ENCODE results near the gene TRAF3. TPM values are rescaled to one million over a fixed set of nuclear protein-coding genes. Genes with fewer than 3 reads are reported as not detected.

The TRAF3 gene
- total RNA-seq, 1 experiment from 2014 or later = 25.3 TPM

DNA sequence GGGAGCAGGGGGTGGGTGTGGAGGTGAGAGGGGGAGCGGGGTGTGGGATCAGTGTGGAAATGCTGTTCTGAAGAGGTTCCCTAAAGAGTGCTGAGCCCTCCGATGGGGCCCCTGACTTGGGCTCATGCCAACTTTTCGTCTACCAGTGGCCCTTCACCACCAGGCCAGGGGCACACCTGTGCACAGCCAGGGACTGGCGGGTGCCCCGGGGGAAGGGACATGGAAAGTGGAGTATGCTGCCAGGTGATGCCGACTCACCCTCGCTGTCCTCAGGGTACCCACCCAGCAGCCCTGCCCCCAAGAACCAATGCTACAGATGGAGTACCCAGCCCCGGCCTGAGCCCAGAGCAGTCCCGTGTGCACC is 171.4 kb downstream of the TRAF3 start:
- Mint-ChIP-seq H3K27ac (ENCODE audit: low read depth, unreplicated experiment) (no peak overlapping the region), H3K9me3 (ENCODE audit: unreplicated experiment) (no peaks in the 10 kb centered on the region), H3K27me3 (ENCODE audit: insufficient read depth, unreplicated experiment) (no peaks in the 10 kb centered on the region), H3K4me3 (ENCODE audit: unreplicated experiment) (no peak overlapping the region), H3K4me1 (ENCODE audit: insufficient read depth, unreplicated experiment) (no peaks in the 10 kb centered on the region), H3K36me3 (ENCODE audit: insufficient read depth, unreplicated experiment) (peaks cover 86% of the 10 kb centered on the region)
- no peak for DNase-seq (ENCODE audit: unreplicated experiment)
- CTCF ChIA-PET = no interaction called here
- TF ChIP-seq, protein P1, sequence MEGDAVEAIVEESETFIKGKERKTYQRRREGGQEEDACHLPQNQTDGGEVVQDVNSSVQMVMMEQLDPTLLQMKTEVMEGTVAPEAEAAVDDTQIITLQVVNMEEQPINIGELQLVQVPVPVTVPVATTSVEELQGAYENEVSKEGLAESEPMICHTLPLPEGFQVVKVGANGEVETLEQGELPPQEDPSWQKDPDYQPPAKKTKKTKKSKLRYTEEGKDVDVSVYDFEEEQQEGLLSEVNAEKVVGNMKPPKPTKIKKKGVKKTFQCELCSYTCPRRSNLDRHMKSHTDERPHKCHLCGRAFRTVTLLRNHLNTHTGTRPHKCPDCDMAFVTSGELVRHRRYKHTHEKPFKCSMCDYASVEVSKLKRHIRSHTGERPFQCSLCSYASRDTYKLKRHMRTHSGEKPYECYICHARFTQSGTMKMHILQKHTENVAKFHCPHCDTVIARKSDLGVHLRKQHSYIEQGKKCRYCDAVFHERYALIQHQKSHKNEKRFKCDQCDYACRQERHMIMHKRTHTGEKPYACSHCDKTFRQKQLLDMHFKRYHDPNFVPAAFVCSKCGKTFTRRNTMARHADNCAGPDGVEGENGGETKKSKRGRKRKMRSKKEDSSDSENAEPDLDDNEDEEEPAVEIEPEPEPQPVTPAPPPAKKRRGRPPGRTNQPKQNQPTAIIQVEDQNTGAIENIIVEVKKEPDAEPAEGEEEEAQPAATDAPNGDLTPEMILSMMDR (IDR thresholded peaks at IDR 0.05; ENCODE audit: unreplicated experiment) = no peak
- intact Hi-C loops (cut with micrococcal nuclease) = no loop called here
- POLR2A ChIA-PET = interaction anchor here (0.6 kb wide), 1 partner anchor 10 kb away, joined by 4 read pairs; no protein-coding TSS in a partner anchor
- BruUV-seq (replicated peaks) = no TSS peak

DNA sequence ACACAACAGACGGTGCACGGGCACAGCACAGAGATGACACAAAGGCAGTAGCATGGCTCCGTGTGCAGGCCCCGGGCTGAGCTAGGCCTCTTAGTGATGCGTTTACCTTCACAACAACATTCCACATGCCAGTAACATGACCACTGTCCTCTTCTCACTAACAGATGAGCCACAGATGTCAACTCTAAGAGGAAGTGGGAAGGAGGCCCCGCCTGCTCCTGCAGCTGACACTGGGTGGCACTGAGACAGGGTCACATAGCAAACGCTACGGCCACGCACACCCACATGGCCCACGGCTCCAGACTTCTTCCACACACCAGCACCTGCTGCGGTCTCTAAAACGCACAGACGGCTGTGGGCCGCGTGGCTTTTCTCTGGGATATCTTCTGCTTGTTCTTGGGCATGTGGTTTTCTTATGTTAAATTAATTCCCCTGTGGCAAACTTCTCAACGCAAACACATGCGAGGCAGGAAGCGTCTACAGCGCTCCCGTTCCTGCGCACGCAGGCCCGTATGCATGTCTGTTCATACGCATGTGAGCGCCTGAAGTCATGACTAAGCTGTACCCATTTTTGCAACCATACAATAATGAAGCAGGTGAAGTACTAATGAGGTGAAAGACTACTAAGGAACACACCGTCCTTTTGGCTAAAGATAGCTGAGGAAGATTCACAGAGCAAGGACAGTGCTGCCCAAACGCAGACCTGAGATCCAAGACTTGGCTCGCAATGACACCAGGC is 172.0 kb downstream of the TRAF3 start:
- no peaks in the 10 kb centered on the region for H3K9me3 Mint-ChIP-seq (ENCODE audit: unreplicated experiment)
- H3K27ac Mint-ChIP-seq (ENCODE audit: low read depth, unreplicated experiment) = no peak overlapping the region
- no peaks in the 10 kb centered on the region for H3K4me1 Mint-ChIP-seq (ENCODE audit: insufficient read depth, unreplicated experiment)
- ChIA-PET POLR2A (interaction anchor here (0.6 to 0.8 kb wide), 2 partner anchors 8 to 11 kb away, joined by 3 to 4 read pairs; no protein-coding TSS in a partner anchor), CTCF (no interaction called here)
- intact Hi-C loops (cut with micrococcal nuclease) = no loop called here
- DNase-seq (ENCODE audit: unreplicated experiment) = no peak
- no peak overlapping the region for H3K4me3 Mint-ChIP-seq (ENCODE audit: unreplicated experiment)
- H3K36me3 Mint-ChIP-seq (ENCODE audit: insufficient read depth, unreplicated experiment) = peaks cover 88% of the 10 kb centered on the region
- TF ChIP-seq, protein P1 (IDR thresholded peaks at IDR 0.05; ENCODE audit: unreplicated experiment) = no peak
- BruUV-seq (replicated peaks) = no TSS peak
- no peaks in the 10 kb centered on the region for H3K27me3 Mint-ChIP-seq (ENCODE audit: insufficient read depth, unreplicated experiment)

DNA sequence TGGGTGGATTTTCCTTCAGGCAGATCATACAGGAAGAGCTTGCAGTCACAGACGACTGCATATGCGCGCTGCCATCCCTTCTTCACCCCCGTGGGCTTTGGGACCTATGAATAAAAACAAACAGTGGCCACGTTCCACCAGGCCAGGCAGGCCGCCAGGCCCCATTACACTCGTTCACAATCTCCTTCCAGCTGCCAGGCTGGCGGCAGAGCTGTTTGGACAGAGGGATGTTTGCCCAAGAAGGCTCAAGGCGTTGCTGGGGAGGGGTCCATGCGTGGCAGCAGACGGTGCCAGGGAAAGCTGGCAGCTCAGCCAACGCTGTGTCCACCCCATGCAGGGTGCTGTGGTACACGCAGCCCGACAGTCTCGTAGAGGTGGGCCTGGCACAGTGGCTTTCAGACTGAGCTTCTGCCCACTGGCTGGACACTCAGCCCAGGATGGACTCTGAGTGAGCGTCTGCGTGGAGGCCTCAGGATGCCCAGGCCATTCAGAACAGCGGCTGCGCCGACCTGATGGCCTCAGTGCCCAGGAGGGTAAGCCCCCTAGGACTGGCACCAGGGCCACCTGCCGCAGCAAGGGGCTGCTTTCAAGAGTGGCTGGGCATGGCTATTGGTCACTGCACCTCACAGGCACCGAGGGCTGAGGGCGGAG is 172.7 kb downstream of the TRAF3 start:
- H3K27me3 Mint-ChIP-seq (ENCODE audit: insufficient read depth, unreplicated experiment) = no peaks in the 10 kb centered on the region
- no TSS peak for BruUV-seq (replicated peaks)
- CTCF ChIA-PET = interaction anchor here (0.6 kb wide), 1 partner anchor 256 kb away, joined by 4 read pairs; no protein-coding TSS in a partner anchor
- no peaks in the 10 kb centered on the region for H3K9me3 Mint-ChIP-seq (ENCODE audit: unreplicated experiment)
- H3K27ac Mint-ChIP-seq (ENCODE audit: low read depth, unreplicated experiment) = no peak overlapping the region
- no peak for DNase-seq (ENCODE audit: unreplicated experiment)
- no peaks in the 10 kb centered on the region for H3K4me1 Mint-ChIP-seq (ENCODE audit: insufficient read depth, unreplicated experiment)
- POLR2A ChIA-PET = interaction anchor here (0.8 kb wide), 1 partner anchor 8 kb away, joined by 3 read pairs; no protein-coding TSS in a partner anchor
- H3K4me3 Mint-ChIP-seq (ENCODE audit: unreplicated experiment) = no peak overlapping the region
- TF ChIP-seq, protein P1 (IDR thresholded peaks at IDR 0.05; ENCODE audit: unreplicated experiment) = no peak
- peaks cover 85% of the 10 kb centered on the region for H3K36me3 Mint-ChIP-seq (ENCODE audit: insufficient read depth, unreplicated experiment)
- intact Hi-C loops (cut with micrococcal nuclease) = no loop called here

DNA sequence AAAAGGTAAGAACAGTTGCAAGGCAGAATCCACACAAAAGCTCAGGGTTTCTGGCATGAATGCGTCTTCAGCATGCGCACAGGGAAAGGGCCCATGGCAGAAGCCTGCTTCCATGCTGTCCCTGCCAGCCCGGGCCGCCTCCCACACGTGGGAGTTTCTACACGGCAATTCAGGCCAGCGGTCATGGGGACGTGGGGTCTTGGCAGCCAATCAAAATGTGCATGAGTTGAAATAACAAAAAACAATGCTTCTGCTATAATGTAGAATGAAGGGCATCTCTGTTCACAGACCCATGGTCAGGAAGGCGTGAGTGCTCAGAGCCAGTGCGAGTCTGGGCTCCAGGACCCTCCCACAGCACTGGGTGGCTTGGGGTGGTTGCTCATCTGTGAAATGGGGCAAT is 173.8 kb downstream of the TRAF3 start:
- Mint-ChIP-seq H3K9me3 (ENCODE audit: unreplicated experiment) (no peaks in the 10 kb centered on the region), H3K27ac (ENCODE audit: low read depth, unreplicated experiment) (no peak overlapping the region), H3K36me3 (ENCODE audit: insufficient read depth, unreplicated experiment) (peaks cover 83% of the 10 kb centered on the region), H3K27me3 (ENCODE audit: insufficient read depth, unreplicated experiment) (no peaks in the 10 kb centered on the region), H3K4me3 (ENCODE audit: unreplicated experiment) (no peak overlapping the region), H3K4me1 (ENCODE audit: insufficient read depth, unreplicated experiment) (no peaks in the 10 kb centered on the region)
- TF ChIP-seq, protein P1 (IDR thresholded peaks at IDR 0.05; ENCODE audit: unreplicated experiment) = no peak
- ChIA-PET POLR2A (no interaction called here), CTCF (no interaction called here)
- intact Hi-C loops (cut with micrococcal nuclease) = no loop called here
- no peak for DNase-seq (ENCODE audit: unreplicated experiment)
- no TSS peak for BruUV-seq (replicated peaks)
